SIG-M5 treated with dmso at 0.1 percent for 504 hours (cell line): Measurements from ENCODE around the gene SNRPD3.
"Not testable (repeated sequence)": the region's sequence is repeated elsewhere in the genome, so short reads cannot be mapped to it uniquely, and the experiment has no call there.

ENCODE experiments used
- DNase-seq: peaks from one replicate; lab custom pipeline; 2025; ENCODE audit not compliant: unreplicated experiment; lab: John Stamatoyannopoulos, UW

Gene SNRPD3

DNA sequence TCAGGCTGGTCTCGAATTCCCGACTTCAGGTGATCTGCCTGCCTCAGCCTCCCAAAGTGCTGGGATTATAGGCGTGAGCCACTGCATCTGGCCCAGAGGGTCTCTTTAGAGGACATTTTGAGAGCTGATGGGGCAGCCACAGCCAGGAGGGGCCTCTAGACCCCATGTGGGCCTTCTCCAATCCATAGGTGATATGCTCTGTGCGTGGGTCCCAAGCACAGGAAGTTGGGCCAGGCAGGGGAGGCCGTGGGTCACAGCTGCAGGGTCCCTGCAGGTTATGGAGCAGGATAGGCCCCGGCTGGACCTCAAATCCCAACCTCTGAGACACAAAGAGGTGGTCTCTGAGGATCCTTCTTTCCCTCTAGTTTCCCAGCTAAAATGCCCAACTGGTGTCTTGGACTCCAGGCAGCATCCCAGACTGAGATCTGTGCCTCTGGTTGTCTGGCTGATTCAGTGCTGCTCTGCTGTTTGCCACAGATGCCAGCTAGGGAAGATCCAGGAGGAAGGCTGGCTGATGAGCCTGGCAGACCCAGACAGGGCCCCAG lies 35.6 kb downstream of the SNRPD3 start:
- DNase-seq = no peak

DNA sequence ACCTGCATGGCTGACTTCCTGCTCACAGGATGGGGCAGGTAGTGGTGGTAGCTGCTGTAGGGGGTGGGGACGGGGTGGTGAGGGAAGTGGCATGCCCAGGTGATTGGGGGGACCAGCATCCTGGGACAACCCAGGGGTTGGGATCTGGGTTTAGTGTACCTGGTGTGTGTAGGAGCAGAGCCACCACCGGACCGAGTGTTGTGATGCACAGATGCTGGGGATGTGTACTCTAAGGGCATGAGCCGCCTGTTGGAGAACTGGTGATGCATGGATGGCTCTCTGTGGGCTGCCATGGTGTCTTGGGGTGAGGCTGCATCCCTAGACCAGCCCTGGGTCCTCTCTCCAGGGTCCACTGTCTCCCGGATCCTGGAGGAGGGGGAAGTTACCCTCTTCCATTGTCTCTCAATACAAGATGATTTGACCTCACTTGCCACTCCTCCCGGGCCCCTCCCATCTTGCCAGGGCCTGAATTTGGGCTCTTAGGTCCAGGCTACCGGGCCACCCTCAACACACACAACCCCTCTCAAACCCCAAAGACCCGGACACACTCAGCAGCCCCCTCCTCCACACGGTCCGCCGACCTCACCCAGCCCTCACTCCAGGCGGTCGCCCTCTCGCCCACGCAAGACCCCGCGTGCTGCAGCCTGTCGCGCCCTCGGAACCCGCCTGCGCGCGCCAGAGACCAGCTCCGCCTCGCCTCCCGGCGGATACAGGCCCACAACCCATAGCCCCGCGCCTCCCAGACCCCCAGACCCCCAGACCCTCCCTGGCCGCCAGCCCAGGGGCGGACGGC lies 36.5 kb downstream of the SNRPD3 start:
- no peak for DNase-seq

- peak; percentile 61 for DNase-seq
Observed at GRCh38 chr22:24592851-24593558, 37.2 kb downstream of the SNRPD3 start, which contains the start of gene LRRC75B. TSS of gene LRRC75B (minus strand) at chr22:24593073. CDS start at chr22:24593039, 34 bp downstream.

GRCh38 chr22:24593559-24593835 lies 37.7 kb downstream of the SNRPD3 start:
- DNase-seq = not testable (repeated sequence)

- DNase-seq = no peak
Observed at GRCh38 chr22:24593836-24594568, 38.2 kb downstream of the SNRPD3 start.

DNA sequence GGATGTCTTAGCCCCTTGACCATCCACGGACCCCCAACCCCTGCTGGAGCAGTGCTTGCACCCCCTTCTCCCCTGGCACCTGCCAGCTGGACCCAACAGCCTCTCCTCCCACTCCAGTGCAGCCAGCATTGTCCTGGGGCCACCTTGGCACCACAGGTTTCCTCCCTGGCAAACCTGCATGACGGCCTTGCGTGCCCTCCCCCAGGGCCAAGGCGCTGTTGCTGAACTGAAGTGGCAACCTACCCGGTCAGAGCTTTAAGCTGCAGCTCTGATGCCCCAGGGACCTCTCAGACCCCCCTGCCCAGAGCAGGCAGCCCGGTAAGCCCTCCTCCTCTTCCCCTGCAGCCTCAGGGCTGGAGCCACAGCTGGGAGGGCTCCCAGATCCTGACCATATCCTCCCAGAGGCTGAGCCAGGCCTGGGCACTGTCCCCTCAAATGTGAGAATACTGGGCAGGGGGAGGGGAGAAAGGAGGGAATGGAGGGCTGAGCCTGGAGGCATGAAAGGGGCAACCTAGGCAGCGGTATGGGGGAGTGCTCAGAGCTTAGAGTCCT lies 38.8 kb downstream of the SNRPD3 start:
- no peak for DNase-seq

GRCh38 chr22:24595228-24595627 lies 39.4 kb downstream of the SNRPD3 start:
- DNase-seq = no peak

DNA sequence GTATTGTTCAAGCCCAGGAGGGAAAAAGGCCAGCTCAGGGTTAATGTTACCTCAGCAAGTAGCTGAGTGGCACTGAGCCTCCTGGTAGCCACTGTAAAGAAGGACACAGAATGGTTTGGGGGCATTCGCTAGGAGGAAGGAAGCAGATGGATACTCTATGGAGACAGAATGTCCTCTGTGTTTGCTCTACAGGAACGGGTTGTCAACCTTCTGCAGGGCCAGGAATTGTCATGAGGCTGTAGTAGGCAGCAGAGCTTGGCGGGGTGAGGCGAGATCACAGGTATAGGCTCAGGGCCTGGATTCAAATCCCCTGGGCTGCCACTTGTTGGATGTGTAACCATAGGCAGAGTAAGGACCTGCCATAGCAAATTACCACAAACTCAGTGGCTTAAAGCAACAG lies 40.1 kb downstream of the SNRPD3 start:
- no peak for DNase-seq

DNA sequence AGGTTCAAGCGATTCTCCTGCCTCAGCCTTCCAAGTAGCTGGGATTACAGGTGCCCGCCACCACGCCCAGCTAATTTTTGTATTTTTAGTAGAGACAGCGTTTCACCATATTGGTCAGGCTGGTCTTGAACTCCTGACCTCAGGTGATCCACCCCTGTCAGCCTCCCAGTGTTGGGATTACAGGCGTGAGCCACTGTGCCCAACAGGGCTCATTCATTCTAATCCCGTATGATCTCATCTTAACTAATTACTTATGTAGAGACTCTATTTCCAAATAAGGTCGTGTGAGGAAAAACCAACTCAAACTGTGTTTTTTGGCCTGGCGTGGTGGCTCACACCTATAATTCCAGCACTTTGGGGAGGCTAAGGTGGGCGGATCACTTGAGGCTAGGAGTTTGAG lies 41.3 kb downstream of the SNRPD3 start:
- not testable (repeated sequence) for DNase-seq

GRCh38 chr22:24599514-24599913 lies 43.7 kb downstream of the SNRPD3 start:
- DNase-seq = no peak

DNA sequence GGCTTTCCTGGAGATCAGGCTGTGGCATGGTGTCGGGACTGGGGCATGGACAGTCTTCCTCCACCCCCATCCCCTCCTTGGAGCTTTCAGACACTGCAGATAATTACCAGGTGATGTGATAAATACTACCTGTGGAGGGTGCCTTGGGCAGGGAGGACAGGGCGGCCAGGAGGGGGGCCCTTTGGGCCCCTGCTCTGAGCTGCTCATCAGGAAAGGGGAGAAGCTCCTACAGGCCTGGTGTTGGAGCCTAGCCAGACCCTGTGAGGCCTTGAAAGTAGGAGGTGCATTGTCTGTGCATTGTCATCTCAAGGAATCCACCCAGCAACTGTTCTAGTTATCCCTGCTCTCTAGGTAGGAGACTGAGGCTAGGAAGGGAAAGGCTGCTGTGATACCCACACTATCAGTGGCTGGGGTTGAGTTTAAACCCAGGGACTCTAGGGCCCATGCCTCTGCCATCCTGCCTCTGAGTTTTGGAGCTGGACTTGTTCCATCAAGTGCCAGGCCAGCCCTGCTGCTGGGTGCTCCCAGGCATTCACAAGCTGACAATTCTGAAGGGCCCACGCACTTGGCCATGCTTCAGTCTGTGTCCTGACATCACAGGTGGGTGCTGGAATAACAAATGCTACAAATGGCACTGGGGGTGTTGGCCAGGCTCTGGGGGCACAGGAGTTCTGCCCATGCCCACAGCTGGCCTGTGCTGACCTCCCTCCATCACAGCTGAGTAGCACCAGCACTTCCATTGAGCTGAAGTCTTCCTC lies 44.3 kb downstream of the SNRPD3 start:
- not testable (repeated sequence) for DNase-seq

DNA sequence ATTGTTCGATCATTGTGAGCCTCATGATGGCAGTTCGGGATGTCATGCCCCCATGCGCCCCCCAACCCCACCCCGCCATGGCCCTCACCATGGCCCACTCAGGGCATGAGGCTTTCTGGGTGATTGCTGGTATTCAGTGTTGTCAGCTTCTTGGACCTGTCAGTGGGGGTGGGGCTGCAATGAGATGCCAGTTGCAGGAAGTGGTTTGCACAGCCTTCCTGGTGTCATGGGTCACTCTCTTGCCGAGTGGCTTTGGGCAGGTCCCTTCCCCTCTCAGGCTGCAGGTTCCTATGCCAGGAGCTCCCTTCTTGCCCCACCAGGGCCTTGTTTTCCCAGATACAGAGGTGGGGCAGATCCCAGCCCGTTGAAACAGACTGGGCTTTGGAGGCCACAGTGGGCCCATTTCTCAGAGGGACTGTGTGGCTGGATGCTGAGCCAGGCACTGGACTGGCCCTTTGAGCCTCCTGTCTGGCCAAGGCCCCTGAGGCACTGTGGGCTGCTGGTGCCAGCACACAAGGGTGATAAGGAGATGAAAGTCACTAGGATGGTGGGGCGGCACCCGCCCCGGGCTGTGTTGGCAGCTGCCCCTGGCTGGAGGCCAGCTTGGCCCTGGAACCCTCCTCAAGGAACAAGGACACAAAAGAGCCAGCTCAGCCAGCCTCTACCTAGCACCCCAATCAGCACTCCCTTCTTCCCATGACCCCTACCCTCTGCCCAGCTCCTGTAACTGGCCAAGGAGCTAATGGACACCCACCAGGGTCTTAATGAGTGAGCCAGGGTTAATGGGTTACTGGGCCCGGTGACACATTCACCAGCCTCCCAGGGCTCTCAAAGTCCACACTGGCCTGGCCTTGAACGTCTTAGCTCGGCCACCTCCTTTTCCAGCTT lies 45.7 kb downstream of the SNRPD3 start:
- DNase-seq = no peak

GRCh38 chr22:24602105-24602749 lies 46.4 kb downstream of the SNRPD3 start:
- not testable (repeated sequence) for DNase-seq

GRCh38 chr22:24602847-24603769 lies 47.3 kb downstream of the SNRPD3 start, which contains the start of gene GGT1:
TSS of gene GGT1 (plus strand) at chr22:24603193. CDS start at chr22:24611082, 7,889 bp downstream.
- not testable (repeated sequence) for DNase-seq

DNA sequence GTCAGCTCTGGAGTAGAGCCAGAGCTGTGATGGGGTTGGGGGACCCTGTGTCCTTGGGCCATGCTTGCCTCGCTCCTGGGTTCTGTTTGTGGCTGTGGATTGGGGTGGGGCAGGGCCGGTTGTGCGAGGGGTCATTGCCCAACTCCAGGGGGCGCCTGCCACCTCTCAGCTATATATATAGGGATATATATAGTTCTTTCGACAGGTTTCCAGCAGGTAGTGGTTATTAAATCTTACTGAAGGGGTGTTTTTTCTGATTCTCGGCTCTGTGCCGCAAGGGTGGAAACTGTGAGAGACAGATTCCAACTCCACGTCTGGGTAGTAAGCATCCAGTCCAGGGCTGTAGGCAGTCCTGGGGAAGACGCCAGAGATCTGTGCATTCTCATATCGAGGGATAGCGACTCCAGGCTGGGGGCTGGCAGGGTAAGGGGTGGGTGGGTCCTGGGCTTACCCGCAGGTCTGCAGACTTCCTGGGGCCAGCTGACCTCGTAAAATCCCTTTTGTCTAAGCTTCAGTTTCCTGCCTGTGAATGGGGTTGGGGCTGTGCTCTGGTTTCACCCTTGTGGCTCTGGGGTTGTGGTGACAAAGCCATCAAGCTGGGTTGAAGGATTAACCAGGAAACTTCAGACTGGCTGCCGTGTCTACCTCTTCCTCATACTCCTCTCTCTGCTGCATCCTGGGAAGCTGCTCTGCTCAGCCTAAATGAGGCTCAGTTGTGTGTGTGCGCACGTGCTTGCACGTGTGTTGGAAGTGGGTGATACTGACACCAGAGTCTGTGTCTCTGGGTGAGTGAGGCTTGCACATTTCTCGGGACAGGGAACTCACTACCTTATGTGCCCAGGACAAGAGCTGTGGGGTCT lies 48.2 kb downstream of the SNRPD3 start:
- not testable (repeated sequence) for DNase-seq

DNA sequence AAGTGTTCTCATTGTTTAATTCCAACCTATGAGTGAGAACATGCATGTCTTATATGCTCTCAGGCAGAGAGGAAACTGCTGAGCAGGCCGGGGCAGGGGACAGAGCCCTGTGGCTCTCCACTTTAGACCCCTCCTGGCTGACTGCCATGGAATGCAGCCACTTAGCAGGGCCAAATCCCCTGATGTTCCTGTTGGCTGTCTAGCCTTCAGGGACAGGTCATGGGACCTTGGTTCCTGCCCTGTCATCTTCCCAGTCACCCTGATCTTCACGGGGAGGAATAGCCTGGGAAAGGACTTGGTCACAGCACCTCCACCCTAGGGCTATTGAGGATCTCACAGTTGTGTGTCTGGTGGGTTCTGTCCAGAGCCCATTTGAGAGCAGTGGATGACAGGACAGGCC lies 50.5 kb downstream of the SNRPD3 start:
- DNase-seq = not testable (repeated sequence)

DNA sequence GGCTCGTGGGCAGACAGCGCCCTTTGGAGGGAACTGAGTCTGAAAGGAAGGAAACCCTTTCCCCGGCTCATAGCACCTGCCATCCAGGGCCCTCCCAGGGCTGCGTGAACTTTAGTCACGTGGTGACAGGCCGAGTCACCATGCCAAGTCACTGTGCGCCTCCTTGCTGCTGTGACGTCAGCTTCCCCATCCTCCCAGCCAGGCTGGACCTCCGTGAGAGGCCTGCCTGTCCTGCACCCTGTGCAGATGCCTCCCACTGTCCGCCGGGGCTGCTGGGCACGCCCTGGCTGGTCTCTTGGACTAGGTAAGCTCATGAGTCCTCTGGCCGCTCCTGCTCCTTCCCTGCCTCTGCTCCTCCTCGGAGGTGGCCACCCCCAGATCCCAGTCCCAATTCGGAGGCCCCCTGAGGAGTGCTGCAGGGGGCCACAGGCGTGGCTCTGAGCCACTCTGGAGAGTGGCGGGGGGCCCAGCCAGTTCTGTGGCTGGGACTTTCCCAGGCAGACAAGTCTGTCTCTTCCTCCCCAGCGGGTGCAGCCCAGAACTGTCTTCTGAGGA lies 51.7 kb downstream of the SNRPD3 start:
- DNase-seq = peak; percentile 30
